HTR-8/SVneo (cell line): ENCODE measurements around the gene EEF2.
"Not testable (repeated sequence)": the region's sequence is repeated elsewhere in the genome, so short reads cannot be mapped to it uniquely, and the experiment has no call there.

Source experiments
- DNase-seq: peaks from one replicate; pipeline ENCODE4 v3.0.0; 2011; ENCODE audit warnings: low spot score, mixed read lengths; ENCODE audit not compliant: insufficient read length
- FAIRE-seq: peaks from 2 replicates; lab custom pipeline; 2011; peaks lifted over from hg19 to GRCh38; lab: Jason Lieb, UNC

EEF2 gene

GRCh38 chr19:3970808-3971598, 14.3 kb downstream of the EEF2 start, which contains the start of gene DAPK3:
TSS of gene DAPK3 (minus strand) at chr19:3971099. CDS start at chr19:3969735, 1,364 bp downstream.
- peak; percentile 89 for FAIRE-seq
- DNase-seq, result peak; percentile 90

DNA sequence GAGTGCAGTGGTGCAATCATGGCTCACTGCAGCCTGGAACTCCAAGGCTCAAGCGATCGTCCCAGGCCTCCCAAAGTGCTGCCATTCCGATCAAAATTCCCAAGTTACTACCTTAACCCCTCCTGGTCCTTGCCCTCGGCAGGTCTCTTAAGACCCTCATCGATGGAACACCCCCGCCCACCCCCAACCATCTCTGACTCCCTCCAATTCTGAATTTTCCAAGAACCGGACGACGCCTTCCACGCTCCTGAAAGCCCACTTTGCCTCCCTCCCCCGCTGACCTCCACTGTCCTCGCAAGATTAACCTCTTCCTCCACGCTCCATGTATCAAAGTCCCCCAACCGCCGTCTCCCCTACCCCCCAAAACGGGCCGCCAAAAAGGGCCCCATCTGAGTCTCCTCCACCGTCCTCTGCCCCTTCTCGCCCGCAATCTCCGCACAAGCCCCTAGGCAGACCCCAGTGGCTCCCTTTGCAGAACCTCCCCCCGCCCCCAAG, 14.9 kb downstream of the EEF2 start:
- no peak for DNase-seq

GRCh38 chr19:3969435-3970312, 15.6 kb downstream of the EEF2 start:
- FAIRE-seq, result no peak
- no peak for DNase-seq

More for the DNA sequence above, 14.9 kb downstream of the EEF2 start:
- FAIRE-seq, result no peak

GRCh38 chr19:3968556-3969434, 16.5 kb downstream of the EEF2 start:
- FAIRE-seq, result no peak
- peak; percentile 93 for DNase-seq

DNA sequence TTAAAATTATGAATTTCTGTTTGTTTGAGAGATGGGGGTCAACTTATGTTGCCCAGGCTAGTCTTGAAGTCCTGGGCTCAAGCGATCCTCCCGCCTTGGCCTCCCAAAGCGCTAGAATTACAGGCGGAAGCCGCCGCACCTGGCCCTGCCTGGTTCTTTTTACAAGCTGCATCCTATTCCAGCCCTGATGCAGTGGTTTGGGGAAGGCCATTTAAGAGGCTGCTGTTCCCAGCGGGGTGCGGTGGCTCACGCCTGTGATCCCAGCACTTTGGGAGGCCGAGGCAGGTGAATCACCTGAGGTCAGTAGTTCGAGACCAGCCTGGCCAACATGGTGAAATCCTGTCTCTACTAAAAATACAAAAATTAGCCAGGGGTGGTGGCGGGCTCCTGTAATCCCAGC, 17.3 kb downstream of the EEF2 start:
- not testable (repeated sequence) for DNase-seq, FAIRE-seq

DNA sequence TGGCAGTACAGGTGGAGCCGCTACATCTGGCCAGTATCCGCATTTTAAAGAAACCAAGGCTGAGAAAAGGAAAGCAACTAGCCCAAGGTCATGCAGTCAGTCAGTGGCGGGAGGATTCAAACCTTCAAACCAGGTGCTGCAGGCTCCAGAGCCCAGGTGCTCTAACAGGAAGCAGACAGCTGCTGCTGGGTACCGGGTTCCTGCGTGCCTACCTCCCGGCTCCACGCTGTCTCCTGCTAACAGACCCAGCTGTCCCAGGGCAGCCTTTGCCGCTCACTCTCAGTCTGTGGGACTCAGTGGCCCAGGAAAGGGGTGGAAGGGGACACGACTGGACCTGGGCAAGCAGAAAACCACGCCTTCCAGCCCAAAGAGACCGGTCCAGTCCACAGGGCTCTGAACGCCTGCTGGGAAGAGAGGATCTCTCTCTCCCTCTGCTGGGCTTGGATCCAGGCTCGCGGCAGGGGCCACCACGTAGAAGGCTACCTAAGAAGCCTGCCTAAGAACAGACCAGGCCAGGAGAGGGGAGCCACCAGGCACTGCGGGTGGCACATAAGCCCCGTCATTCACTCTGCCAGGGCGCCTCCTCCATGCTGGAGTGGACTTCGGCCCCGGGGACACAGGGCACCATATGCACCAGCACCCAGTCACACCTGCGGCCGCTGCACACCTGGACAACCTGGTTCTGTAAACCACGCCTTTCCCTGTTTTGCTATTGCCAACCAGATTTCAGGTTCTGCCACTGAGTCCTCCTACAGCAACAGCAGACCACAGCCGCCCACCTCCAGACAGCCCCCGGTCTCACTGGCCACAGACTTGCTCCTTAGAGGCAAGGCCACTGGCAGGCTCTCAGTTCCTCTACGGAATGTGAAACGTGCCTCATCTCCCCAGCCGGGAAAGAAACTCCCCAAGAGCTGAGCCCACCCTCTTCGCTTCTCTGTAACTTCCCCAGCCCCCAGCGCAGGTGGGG, 18.9 kb downstream of the EEF2 start:
- no peak for DNase-seq

DNA sequence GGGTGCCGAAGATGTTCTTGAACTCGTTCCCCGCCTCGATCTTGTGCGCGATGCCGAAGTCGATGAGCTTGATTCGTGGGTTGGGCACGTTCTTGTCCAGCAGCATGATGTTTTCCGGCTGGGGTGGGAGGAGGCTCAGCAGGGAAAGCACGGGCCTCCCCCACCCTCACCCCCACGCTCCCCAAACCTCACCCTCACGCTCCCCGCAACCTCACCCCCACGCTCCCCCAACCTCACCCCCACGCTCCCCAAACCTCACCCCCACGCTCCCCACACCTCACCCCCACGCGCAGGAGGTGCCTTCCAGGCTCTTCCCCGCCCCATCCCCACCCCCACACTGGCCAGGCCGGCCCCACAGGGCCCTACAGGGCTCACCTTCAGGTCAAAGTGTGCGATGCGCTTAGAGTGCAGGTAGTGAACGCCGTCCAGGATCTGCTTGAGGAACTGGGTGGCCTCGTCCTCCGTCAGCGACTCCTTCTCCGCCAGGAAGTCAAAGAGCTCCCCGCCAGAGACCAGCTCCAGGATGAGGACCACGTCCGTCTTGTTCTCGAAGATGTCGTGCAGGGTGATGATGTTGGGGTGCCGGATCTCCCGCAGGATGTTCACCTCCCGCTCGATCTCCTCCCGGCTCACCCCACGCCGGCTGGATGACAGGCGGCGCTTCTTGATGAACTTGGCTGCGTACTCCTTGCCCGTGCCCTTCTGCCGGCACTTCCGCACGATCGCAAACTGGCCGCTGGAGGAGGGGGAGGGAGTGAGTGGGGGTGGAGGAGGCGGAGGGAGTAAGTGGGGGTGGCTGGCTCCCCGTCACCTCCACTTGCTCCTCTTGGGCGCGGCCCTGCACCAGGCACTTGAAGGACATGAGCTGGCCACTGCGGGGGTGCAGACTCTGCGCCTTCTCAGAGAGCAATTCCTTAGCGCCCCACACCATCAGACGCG, 20.7 kb downstream of the EEF2 start:
- no peak for DNase-seq
- no peak for FAIRE-seq

More for the DNA sequence above, 18.9 kb downstream of the EEF2 start:
- FAIRE-seq, result no peak

DNA sequence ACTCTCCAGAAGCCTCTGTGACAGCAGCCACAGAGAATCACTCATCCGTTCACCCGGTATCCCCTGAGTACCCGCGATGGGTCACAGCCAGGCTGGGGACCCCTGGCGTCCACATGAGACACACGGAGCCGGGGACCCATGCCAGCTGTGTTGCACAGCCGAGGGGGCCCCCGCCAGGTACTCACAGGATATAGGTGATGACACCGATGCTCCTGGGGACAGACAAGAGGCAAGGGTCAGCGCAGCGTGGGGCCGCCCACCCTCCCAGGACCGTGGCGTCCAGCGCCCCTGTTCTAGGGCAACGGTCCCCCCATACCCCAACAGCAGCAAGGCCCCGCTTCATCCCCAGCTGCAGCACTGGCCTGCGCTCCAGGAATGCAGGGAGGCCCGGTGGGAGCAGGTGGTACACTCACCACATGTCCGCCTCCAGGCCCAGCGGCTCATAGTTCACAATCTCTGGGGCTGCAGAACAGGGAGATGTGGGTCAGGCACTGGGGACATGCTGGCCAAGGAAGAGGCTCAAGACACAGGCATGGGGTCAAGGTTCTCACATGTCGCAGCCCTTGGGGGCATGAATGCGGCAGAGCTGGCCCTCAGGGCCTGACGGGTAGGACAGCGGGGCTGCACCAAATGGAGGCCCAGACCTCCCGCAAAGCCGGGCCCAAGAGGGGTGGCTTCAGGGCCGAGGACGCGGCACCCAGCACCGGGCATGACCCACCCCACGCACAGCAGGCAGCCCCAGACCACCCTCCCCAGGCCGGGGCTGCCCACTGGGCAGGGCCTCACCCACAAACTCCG, 21.6 kb downstream of the EEF2 start:
- FAIRE-seq, result no peak
- DNase-seq, result no peak

DNA sequence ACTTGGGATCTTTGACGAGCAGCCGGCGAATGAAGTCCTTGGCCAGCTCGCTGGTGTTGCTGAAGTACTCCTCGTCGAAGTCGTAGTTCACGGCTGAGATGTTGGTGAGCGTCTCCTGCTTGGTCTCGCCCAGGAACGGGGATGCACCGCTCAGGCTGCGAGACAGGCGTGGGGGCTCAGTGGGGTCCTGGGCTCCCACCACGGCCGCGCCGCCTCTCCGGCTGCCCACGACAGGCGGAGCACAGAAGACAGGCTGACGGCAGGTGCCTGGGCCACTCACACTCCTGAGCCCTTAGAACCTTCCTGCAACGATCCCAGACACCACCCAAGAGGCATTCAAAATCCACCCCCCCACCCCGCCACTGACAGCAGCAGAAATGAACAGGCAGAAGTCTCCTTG, 24.3 kb downstream of the EEF2 start:
- DNase-seq (no peak), FAIRE-seq (no peak)

- DNase-seq, result no peak
- no peak for FAIRE-seq
Observed at GRCh38 chr19:3959766-3960131, 25.5 kb downstream of the EEF2 start.

DNA sequence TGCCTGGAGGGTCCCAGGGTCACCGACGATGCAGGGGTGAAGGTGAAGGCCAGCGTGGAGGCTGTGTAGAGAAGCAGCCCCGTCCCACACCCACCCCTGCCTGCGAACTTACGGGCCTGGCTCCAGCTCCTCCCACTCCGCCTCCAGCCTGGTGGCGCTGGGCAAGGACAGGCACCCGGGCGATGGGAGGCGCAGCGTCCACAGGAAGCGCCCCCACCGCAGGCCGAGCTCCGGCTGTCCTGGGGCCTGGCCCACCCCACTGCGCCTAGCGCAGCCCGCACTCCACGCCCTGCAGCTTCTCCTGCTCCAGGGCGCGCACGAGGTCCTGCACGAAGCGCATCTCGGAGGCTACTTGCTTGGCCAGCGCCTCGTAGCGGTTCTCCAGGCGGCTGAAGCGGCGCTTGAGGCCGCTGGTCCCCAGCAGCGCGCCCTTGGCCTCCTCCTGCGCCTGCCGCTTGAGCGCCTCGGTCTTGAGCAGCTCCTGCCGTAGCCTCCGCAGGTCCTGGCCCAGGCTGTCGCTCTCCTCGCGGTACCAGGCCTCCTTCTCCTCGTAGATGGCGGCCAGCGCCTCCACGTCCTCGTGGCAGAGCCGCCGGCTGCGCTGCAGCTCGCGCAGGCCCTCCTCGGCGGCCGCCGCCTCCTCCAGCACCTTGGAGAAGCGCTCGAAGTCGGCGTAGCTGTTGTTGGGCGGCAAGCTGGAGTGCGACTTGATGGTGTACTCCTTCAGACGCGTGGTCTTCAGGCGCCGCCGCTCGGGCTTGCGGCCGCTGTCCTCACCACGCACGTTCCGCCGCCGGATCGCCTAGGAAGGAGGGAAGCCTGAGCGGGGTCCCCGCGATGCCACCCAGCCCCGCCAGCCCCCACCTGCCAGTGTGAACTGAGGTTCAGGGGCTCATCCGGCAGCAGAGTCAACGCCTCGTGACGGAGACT, 26.2 kb downstream of the EEF2 start:
- FAIRE-seq, result no peak
- DNase-seq, result no peak

GRCh38 chr19:3955688-3956087, 29.6 kb downstream of the EEF2 start:
- DNase-seq, result no peak
- FAIRE-seq, result no peak

- DNase-seq, FAIRE-seq: not testable (repeated sequence)
Observed at GRCh38 chr19:3955276-3955675, 30.0 kb downstream of the EEF2 start.

GRCh38 chr19:3954107-3954506, 31.2 kb downstream of the EEF2 start:
- FAIRE-seq (no peak), DNase-seq (no peak)

DNA sequence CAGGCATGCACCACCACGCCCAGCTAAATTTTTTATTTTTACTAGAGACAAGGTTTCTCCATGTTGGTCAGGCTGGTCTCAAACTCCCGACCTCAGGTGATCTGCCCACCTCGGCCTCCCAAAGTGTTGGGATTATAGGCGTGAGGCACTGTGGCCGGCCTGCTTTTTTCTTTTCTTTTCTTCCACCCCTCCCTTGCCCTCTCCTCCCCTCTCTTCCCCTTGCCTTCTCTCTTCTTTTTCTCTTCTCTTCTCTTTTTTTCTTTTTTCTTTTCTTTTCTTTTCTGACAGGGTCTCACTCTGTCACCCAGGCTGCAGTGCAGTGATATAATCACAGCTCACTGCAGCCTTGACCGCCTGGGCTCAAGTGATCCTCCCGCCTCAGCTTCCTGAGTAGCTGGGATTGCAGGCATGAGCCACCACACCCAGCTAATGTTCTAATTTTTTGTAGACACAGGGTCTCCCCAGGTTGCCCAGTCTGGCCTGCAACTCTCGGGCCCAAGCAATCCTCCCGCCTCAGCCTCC, 32.4 kb downstream of the EEF2 start:
- not testable (repeated sequence) for DNase-seq, FAIRE-seq
